HepG2 (cell line): Measurements from ENCODE around the gene MAP3K2. TPM values are rescaled to one million over a fixed set of nuclear protein-coding genes. Genes with fewer than 3 reads are reported as not detected.

ENCODE experiments used
- AGO1 ChIP-seq: fragments of 200-400 bp; formaldehyde crosslinking; IDR thresholded peaks from 2 replicates; pipeline ENCODE4 v1.6.1; 2017; ENCODE audit warnings: mild to moderate bottlenecking, low read depth, low read length, moderate library complexity; ENCODE audit not compliant: poor library complexity, severe bottlenecking
- EP300 ChIP-seq, 3 experiments: sonication (generic) in 1 of 3; formaldehyde crosslinking in 1 of 3; IDR thresholded peaks; 2 replicates each; pipeline versions ENCODE4 v1.5.1 to v1.6.1; 2011 to 2020; ENCODE audit warnings: low read depth in 2 of 3, low read length in 2 of 3, borderline replicate concordance in 1 of 3, improper control_type of control experiment in 1 of 3, mild to moderate bottlenecking in 1 of 3, missing genetic modification reagents in 1 of 3, moderate library complexity in 1 of 3
- HNRNPUL1 ChIP-seq: fragments of 200-400 bp; formaldehyde crosslinking; IDR thresholded peaks from 2 replicates; pipeline ENCODE4 v1.6.1; 2017; ENCODE audit warnings: low read depth, mild to moderate bottlenecking, low read length, moderate library complexity
- ISL2 ChIP-seq: sonication (generic); formaldehyde crosslinking; IDR thresholded peaks from 2 replicates; pipeline ENCODE4 v1.5.0; 2020; ENCODE audit warnings: missing genetic modification reagents
- JUNB ChIP-seq: sonication (generic); formaldehyde crosslinking; IDR thresholded peaks from 2 replicates; pipeline ENCODE4 v1.8.0; 2022; ENCODE audit warnings: missing genetic modification reagents, mild to moderate bottlenecking, borderline replicate concordance
- KAT8 ChIP-seq: IDR thresholded peaks from 2 replicates; pipeline ENCODE4 v1.6.1; 2016; ENCODE audit warnings: missing genetic modification reagents, missing compliant biosample characterization
- NFE2 ChIP-seq: sonication (generic); formaldehyde crosslinking; IDR thresholded peaks from 2 replicates; pipeline ENCODE4 v1.4.0; 2020; ENCODE audit warnings: missing genetic modification reagents
- SALL2 ChIP-seq: sonication (generic); formaldehyde crosslinking; IDR thresholded peaks from 2 replicates; pipeline ENCODE4 v1.8.1; 2023; ENCODE audit warnings: mild to moderate bottlenecking, missing genetic modification reagents, inconsistent platforms
- SUZ12 ChIP-seq: fragments of 150-350 bp; IDR thresholded peaks from 2 replicates; pipeline ENCODE4 v1.6.1; 2014; ENCODE audit warnings: low read depth, low read length
- U2AF2 ChIP-seq: fragments of 200-400 bp; formaldehyde crosslinking; IDR thresholded peaks from 2 replicates; pipeline ENCODE4 v1.6.1; 2017; ENCODE audit warnings: low read depth, mild to moderate bottlenecking, low read length
- ZNF605 ChIP-seq: sonication (generic); formaldehyde crosslinking; IDR thresholded peaks from 2 replicates; pipeline ENCODE4 v1.8.0; 2022; ENCODE audit warnings: mild to moderate bottlenecking, missing genetic modification reagents
- ZNF713 ChIP-seq: sonication (generic); formaldehyde crosslinking; IDR thresholded peaks from 2 replicates; pipeline ENCODE4 v1.4.0; 2020; ENCODE audit warnings: mild to moderate bottlenecking, missing genetic modification reagents
- ZNF788 ChIP-seq: sonication (generic); formaldehyde crosslinking; IDR thresholded peaks from 2 replicates; pipeline ENCODE4 v1.5.0; 2020; ENCODE audit warnings: mild to moderate bottlenecking, missing genetic modification reagents, borderline replicate concordance
- ZSCAN25 ChIP-seq: sonication (generic); formaldehyde crosslinking; IDR thresholded peaks from 2 replicates; pipeline ENCODE4 v1.8.0; 2022; ENCODE audit warnings: mild to moderate bottlenecking, missing genetic modification reagents
- polyA plus RNA-seq, 8 experiments: library from polyadenylated mRNA; depleted of rRNA in 3 of 8; stranded (reverse) in 7 of 8; unstranded in 1 of 8; fragments of >200 nt; fragmentation: Illumina TruSeq in 4 of 8; extraction: Trizol in 4 of 8; gene quantifications; 2 replicates each; pipeline versions ENCODE4 v1.2.1 to v1.2.3, GENCODE V29; 2011 to 2016; ENCODE audit warnings: low read depth in 4 of 8, missing spikeins in 1 of 8, mixed read lengths in 1 of 8; ENCODE audit not compliant: insufficient read depth in 1 of 8
- total RNA-seq, 5 experiments: library from RNA; depleted of rRNA; stranded (reverse); fragments of >200 nt; fragmentation: Illumina TruSeq; extraction: Trizol; gene quantifications; 2 replicates each; pipeline ENCODE4 v1.2.3, GENCODE V29; 2016; ENCODE audit warnings: low read depth in 1 of 5
- TF ChIP-seq, protein P1 (sequence below): sonication (generic); formaldehyde crosslinking; IDR thresholded peaks from 2 replicates; pipeline ENCODE4 v1.8.0; 2022; ENCODE audit warnings: missing genetic modification reagents, mild to moderate bottlenecking, moderate library complexity, borderline replicate concordance
- TF ChIP-seq, protein P2 (sequence below): sonication (generic); formaldehyde crosslinking; IDR thresholded peaks from 2 replicates; pipeline ENCODE4 v1.5.0; 2020; ENCODE audit warnings: missing genetic modification reagents
- TF ChIP-seq, protein P3 (sequence below): sonication (generic); formaldehyde crosslinking; IDR thresholded peaks from 2 replicates; pipeline ENCODE4 v1.5.0; 2020; ENCODE audit warnings: mild to moderate bottlenecking, missing genetic modification reagents, borderline replicate concordance

Gene MAP3K2
- total and polyA plus RNA-seq, 2 of the 13 experiments (the other 11 are each of a cell fraction or from before 2014, with no cell fraction given) = 12.2 to 37.2 TPM

DNA sequence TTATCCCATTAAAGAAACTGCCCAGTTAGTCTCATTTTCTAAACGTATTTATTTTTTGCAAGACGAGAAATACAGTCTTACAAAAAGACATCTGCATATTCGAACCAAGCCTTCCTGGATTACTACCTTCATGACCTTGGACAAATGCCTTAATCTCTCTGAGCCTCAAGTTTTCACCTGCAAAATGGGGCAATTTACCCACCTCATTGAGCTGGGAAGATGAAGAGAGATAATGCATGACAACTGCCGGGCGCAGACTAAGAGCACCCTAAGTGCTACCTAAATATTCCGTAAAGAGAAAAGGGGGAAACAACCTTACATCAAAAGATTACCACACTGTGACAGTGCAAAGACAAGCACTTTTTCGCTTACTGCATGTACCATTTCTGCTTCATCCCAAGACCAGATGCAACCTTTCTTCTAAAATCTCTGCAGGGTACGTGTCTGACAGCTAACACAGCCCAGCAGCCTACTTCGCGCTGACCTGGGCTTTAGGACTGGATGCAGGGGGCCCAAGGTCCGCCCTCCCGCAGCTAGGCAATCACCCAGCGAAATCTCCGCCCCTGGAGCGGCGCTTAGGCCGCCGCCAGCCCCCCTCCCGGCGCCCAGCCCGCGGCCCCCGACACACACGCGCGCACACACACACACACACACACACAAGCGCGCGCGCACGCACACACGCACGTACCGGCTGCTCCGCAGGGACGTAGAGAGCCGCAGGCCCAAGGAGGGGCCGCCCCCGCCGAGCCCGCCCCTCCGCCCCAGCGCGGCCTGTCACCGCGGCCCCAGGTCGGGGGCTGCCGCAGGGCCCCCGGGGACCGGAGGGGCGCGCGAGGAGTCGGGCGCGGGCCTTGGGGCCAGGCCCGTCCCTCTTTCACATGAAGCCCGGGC is 766 bp downstream of the MAP3K2 start (continued):
- TF ChIP-seq EP300 (IDR thresholded peaks at IDR 0.05; ENCODE audit: low read depth in 2 of 2, low read length in 2 of 2) (peak in 1 of 2 experiments; percentile 25; a peak in 1 of 4 replicates), EP300 (CRISPR knock-in tag; IDR thresholded peaks at IDR 0.05; ENCODE audit: borderline replicate concordance) (peak; percentile 52; the same call in 1 of the 2 replicates), ZSCAN25 (CRISPR knock-in tag) (peak; percentile 46; the same call in 1 of the 2 replicates), AGO1 (no peak), SUZ12 (no peak), ZNF788 (CRISPR knock-in tag) (peak; percentile 66; the same call in 1 of the 2 replicates), KAT8 (CRISPR knock-in tag) (peak; percentile 0), SALL2 (CRISPR knock-in tag) (peak; percentile 78), JUNB (no peak), ZNF605 (CRISPR knock-in tag) (peak; percentile 55; the same call in 1 of the 2 replicates), NFE2 (CRISPR knock-in tag) (no peak), HNRNPUL1 (peak; percentile 0; the same call in 1 of the 2 replicates), U2AF2 (no peak), ISL2 (CRISPR knock-in tag) (peak; percentile 52; the same call in 1 of the 2 replicates), ZNF713 (peak; percentile 8)
- TF ChIP-seq, protein P1, sequence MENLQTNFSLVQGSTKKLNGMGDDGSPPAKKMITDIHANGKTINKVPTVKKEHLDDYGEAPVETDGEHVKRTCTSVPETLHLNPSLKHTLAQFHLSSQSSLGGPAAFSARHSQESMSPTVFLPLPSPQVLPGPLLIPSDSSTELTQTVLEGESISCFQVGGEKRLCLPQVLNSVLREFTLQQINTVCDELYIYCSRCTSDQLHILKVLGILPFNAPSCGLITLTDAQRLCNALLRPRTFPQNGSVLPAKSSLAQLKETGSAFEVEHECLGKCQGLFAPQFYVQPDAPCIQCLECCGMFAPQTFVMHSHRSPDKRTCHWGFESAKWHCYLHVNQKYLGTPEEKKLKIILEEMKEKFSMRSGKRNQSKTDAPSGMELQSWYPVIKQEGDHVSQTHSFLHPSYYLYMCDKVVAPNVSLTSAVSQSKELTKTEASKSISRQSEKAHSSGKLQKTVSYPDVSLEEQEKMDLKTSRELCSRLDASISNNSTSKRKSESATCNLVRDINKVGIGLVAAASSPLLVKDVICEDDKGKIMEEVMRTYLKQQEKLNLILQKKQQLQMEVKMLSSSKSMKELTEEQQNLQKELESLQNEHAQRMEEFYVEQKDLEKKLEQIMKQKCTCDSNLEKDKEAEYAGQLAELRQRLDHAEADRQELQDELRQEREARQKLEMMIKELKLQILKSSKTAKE (CRISPR knock-in tag) = 0 out of 2 replicates have a peak, but pooled peaks have one; percentile 68
- TF ChIP-seq, protein P2, sequence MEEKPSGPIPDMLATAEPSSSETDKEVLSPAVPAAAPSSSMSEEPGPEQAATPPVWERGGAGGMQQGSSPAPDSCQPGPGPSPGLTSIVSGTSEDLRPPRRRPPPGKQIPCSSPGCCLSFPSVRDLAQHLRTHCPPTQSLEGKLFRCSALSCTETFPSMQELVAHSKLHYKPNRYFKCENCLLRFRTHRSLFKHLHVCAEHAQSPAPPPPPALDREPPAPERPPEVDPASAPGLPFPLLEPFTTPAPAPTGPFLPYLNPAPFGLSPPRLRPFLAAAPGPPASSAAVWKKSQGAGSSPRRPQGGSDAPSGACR = peak; percentile 96
- TF ChIP-seq, protein P3, sequence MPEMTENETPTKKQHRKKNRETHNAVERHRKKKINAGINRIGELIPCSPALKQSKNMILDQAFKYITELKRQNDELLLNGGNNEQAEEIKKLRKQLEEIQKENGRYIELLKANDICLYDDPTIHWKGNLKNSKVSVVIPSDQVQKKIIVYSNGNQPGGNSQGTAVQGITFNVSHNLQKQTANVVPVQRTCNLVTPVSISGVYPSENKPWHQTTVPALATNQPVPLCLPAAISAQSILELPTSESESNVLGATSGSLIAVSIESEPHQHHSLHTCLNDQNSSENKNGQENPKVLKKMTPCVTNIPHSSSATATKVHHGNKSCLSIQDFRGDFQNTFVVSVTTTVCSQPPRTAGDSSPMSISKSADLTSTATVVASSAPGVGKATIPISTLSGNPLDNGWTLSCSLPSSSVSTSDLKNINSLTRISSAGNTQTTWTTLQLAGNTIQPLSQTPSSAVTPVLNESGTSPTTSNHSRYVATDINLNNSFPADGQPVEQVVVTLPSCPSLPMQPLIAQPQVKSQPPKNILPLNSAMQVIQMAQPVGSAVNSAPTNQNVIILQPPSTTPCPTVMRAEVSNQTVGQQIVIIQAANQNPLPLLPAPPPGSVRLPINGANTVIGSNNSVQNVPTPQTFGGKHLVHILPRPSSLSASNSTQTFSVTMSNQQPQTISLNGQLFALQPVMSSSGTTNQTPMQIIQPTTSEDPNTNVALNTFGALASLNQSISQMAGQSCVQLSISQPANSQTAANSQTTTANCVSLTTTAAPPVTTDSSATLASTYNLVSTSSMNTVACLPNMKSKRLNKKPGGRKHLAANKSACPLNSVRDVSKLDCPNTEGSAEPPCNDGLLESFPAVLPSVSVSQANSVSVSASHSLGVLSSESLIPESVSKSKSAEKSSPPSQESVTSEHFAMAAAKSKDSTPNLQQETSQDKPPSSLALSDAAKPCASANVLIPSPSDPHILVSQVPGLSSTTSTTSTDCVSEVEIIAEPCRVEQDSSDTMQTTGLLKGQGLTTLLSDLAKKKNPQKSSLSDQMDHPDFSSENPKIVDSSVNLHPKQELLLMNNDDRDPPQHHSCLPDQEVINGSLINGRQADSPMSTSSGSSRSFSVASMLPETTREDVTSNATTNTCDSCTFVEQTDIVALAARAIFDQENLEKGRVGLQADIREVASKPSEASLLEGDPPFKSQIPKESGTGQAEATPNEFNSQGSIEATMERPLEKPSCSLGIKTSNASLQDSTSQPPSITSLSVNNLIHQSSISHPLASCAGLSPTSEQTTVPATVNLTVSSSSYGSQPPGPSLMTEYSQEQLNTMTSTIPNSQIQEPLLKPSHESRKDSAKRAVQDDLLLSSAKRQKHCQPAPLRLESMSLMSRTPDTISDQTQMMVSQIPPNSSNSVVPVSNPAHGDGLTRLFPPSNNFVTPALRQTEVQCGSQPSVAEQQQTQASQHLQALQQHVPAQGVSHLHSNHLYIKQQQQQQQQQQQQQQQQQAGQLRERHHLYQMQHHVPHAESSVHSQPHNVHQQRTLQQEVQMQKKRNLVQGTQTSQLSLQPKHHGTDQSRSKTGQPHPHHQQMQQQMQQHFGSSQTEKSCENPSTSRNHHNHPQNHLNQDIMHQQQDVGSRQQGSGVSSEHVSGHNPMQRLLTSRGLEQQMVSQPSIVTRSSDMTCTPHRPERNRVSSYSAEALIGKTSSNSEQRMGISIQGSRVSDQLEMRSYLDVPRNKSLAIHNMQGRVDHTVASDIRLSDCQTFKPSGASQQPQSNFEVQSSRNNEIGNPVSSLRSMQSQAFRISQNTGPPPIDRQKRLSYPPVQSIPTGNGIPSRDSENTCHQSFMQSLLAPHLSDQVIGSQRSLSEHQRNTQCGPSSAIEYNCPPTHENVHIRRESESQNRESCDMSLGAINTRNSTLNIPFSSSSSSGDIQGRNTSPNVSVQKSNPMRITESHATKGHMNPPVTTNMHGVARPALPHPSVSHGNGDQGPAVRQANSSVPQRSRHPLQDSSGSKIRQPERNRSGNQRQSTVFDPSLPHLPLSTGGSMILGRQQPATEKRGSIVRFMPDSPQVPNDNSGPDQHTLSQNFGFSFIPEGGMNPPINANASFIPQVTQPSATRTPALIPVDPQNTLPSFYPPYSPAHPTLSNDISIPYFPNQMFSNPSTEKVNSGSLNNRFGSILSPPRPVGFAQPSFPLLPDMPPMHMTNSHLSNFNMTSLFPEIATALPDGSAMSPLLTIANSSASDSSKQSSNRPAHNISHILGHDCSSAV (CRISPR knock-in tag) = no peak
